ENCODE measurements around the gene SAPCD2. TPM values are rescaled to one million over a fixed set of nuclear protein-coding genes. Genes with fewer than 3 reads are reported as not detected.

SAPCD2 gene
- total and polyA plus RNA-seq, 2 of the 8 experiments (the other 6 are each of a cell fraction or from before 2014, with no cell fraction given) = 12.7 to 32.1 TPM

DNA sequence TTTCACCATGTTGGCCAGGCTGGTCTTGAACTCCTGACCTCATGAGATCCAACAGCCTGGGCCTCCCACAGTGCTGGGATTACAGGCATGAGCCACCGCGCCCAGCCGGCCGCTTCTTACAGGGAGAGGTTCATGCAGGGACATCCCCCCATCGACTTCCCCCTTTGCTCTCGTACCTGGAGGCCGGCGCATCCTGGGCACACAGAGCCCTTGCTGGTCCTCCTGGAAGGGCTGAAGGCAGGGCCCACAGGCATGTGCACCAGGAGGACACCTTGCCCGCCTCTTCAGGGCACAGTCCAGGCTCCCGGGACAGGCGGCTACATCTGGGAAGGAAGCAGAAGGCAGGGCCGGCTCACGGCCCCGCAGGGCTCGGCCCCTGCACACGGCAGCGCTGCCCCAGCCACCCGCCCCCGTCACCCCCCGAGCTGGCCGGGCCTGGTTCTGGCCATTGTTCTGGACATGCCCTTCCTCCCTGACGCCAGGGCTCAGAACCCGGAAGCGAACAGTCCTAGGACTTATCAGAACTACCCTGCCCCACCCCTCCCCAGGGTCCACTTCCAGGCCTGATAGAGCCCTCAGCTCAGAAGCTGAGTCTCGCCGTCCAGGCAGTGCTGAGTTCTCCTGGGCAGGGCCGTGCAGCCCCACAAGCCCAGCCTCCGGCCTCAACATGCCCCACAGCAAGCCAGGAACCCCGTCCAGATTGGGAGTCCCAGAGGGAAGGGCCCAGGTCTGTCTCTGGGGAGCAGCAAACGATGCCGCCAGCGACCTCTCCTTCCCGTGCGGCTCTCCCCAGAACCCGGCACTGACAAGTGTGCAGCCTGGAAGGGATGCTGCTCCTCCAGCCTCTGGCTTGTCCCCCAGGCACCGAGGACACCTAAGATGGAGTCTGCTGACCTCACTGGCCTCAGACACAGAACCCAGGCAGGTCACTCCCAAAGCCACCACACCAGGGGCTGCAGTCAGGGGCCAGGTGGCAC lies 27.3 kb downstream of the SAPCD2 start (continued):
- TF ChIP-seq MAFK (IDR thresholded peaks at IDR 0.05; ENCODE audit: low read depth, low read length) = no peak
- TF ChIP-seq, protein P1, sequence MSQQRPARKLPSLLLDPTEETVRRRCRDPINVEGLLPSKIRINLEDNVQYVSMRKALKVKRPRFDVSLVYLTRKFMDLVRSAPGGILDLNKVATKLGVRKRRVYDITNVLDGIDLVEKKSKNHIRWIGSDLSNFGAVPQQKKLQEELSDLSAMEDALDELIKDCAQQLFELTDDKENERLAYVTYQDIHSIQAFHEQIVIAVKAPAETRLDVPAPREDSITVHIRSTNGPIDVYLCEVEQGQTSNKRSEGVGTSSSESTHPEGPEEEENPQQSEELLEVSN (IDR thresholded peaks at IDR 0.05) = no peak
